HCT116 (cell line): ENCODE measurements around the gene EIF5AL1. TPM values are rescaled to one million over a fixed set of nuclear protein-coding genes. Genes with fewer than 3 reads are reported as not detected.

Experiments
- ATAC-seq: fragments of 200-7000 bp; cut with Tn5 transposase; 2 replicates; pipeline ENCODE4 v1.9.1; 2020; ENCODE audit warnings: mild to moderate bottlenecking, moderate library complexity
- BruUV-seq: library from RNA; stranded (reverse); fragments of 400-500 nt; replicated peaks from 2 replicates; lab custom pipeline; 2021; lab: Mats Ljungman, UMichigan
- CTCF ChIA-PET: fragments of 300-600 bp; sonication (Branson Sonifier 250); formaldehyde crosslinking; loops from one replicate; lab custom pipeline; 2021; ENCODE audit warnings: antibody characterized with exemption; lab: Charles Lee
- POLR2A ChIA-PET: fragments of 300-600, 350-600 bp; sonication (Branson Sonifier 250); formaldehyde crosslinking; loops from one replicate; lab custom pipeline; 2021; ENCODE audit warnings: antibody characterized with exemption; lab: Charles Lee
- RAD21 ChIA-PET, 2 experiments: fragments of 300-600 bp; sonication (Branson Sonifier 250); formaldehyde crosslinking; loops; one replicate each; lab custom pipeline; 2023; ENCODE audit warnings: low total read pairs in 2 of 2; ENCODE audit not compliant: uncharacterized antibody in 2 of 2, unreplicated experiment in 2 of 2, low non-redundant PET in 1 of 2; lab: Charles Lee
- DNase-seq: peaks from one replicate; pipeline ENCODE4 v3.0.0-alpha.2; 2010; ENCODE audit warnings: low read depth, low spot score
- H2AFZ ChIP-seq: fragments of 200-600 bp; shearing (Covaris generic), sonication (generic); 2 replicates; pipeline ENCODE4 v1.6.1; 2017; ENCODE audit warnings: low read depth, mixed run types, mixed read lengths, antibody characterized with exemption, low read length; ENCODE audit not compliant: poor library complexity, severe bottlenecking
- H3K27ac ChIP-seq: 2 replicates; pipeline ENCODE4 v1.5.1; 2012; ENCODE audit warnings: low read depth, low read length
- H3K27me3 ChIP-seq: fragments of 200-600 bp; sonication (generic); 2 replicates; pipeline ENCODE4 v1.6.1; 2016; ENCODE audit warnings: mixed run types, low read length, mixed read lengths; ENCODE audit not compliant: insufficient read depth
- H3K36me3 ChIP-seq, 2 experiments: fragments of 200-500 bp in 1 of 2; fragments of 200-600 bp in 1 of 2; sonication (Bioruptor generic) in 1 of 2; sonication (generic) in 1 of 2; 2 replicates each; pipeline versions ENCODE4 v1.5.1 to v1.6.1; 2014 to 2016; ENCODE audit warnings: low read length in 2 of 2, inconsistent platforms in 1 of 2, mixed read lengths in 1 of 2, mixed run types in 1 of 2; ENCODE audit not compliant: insufficient read depth in 2 of 2, control insufficient read depth in 1 of 2
- H3K4me1 ChIP-seq, 2 experiments: fragments of 200-600 bp in 1 of 2; sonication (generic) in 1 of 2; 2 replicates each; pipeline versions ENCODE4 v1.5.1 to v1.6.1; 2012 to 2017; ENCODE audit warnings: low read length in 2 of 2, inconsistent platforms in 1 of 2, mild to moderate bottlenecking in 1 of 2, mixed read lengths in 1 of 2, mixed run types in 1 of 2, moderate library complexity in 1 of 2; ENCODE audit not compliant: insufficient read depth in 2 of 2, control insufficient read depth in 1 of 2
- H3K4me2 ChIP-seq: fragments of 200-600 bp; sonication (generic); 2 replicates; pipeline ENCODE4 v1.6.1; 2017; ENCODE audit warnings: mixed run types, low read length, mixed read lengths
- H3K4me3 ChIP-seq, 2 experiments: fragments of 200-600 bp in 1 of 2; sonication (generic) in 1 of 2; replicated peaks in 1 of 2; 2 replicates each; pipeline ENCODE4 v1.5.1; 2011 to 2016; ENCODE audit warnings: low read length in 2 of 2, control low read depth in 1 of 2, low read depth in 1 of 2, mild to moderate bottlenecking in 1 of 2, mixed read lengths in 1 of 2, mixed run types in 1 of 2
- H3K79me2 ChIP-seq: fragments of 200-600 bp; sonication (generic); 2 replicates; pipeline ENCODE4 v1.6.1; 2017; ENCODE audit warnings: mild to moderate bottlenecking, mixed run types, low read length, moderate library complexity, mixed read lengths; ENCODE audit not compliant: insufficient read depth
- H3K9ac ChIP-seq: fragments of 200-600 bp; sonication (generic); 2 replicates; pipeline ENCODE4 v1.6.1; 2016; ENCODE audit warnings: low read length, mixed read lengths
- H3K9me2 ChIP-seq: fragments of 200-600 bp; sonication (generic), shearing (Covaris generic); 2 replicates; pipeline ENCODE4 v1.6.1; 2017; ENCODE audit warnings: mixed run types, mild to moderate bottlenecking, moderate library complexity; ENCODE audit not compliant: insufficient read depth
- H3K9me3 ChIP-seq, 2 experiments: fragments of 200-500 bp in 1 of 2; fragments of 200-600 bp in 1 of 2; sonication (Bioruptor generic) in 1 of 2; sonication (generic) in 1 of 2; 2 replicates each; pipeline ENCODE4 v1.6.1; 2014 to 2017; ENCODE audit warnings: low read length in 2 of 2, mixed read lengths in 2 of 2, inconsistent platforms in 1 of 2, low read depth in 1 of 2, mild to moderate bottlenecking in 1 of 2, mixed run types in 1 of 2, moderate library complexity in 1 of 2; ENCODE audit not compliant: control insufficient read depth in 1 of 2, insufficient read depth in 1 of 2
- H4K20me1 ChIP-seq: fragments of 200-600 bp; sonication (generic), shearing (Covaris generic); 2 replicates; pipeline ENCODE4 v1.6.1; 2017; ENCODE audit warnings: mixed run types, mild to moderate bottlenecking, moderate library complexity; ENCODE audit not compliant: insufficient read depth
- CBX3 ChIP-seq: IDR thresholded peaks from 2 replicates; pipeline ENCODE4 v1.6.1; 2012; ENCODE audit warnings: low read depth
- CEBPB ChIP-seq: IDR thresholded peaks from 2 replicates; pipeline ENCODE4 v1.6.1; 2012; ENCODE audit warnings: low read depth
- EGR1 ChIP-seq: IDR thresholded peaks from 2 replicates; pipeline ENCODE4 v1.6.1; 2012; ENCODE audit warnings: low read depth
- ELF1 ChIP-seq: IDR thresholded peaks from 2 replicates; pipeline ENCODE4 v1.6.1; 2012; ENCODE audit warnings: low read depth, borderline replicate concordance
- JUND ChIP-seq: IDR thresholded peaks from 2 replicates; pipeline ENCODE4 v1.6.1; 2012
- POLR2A ChIP-seq: IDR thresholded peaks from 2 replicates; pipeline ENCODE4 v1.7.0; 2011; ENCODE audit warnings: borderline replicate concordance; ENCODE audit not compliant: insufficient read depth, insufficient read length; ENCODE audit errors: extremely low read depth
- RAD21 ChIP-seq: IDR thresholded peaks from 2 replicates; pipeline ENCODE4 v1.6.1; 2012; ENCODE audit warnings: low read depth, mild to moderate bottlenecking
- SP1 ChIP-seq: IDR thresholded peaks from 2 replicates; pipeline ENCODE4 v1.6.1; 2012; ENCODE audit warnings: low read depth
- YY1 ChIP-seq: IDR thresholded peaks from 2 replicates; pipeline ENCODE4 v1.6.1; 2011; ENCODE audit warnings: low read length, low read depth, moderate library complexity, mild to moderate bottlenecking; ENCODE audit not compliant: insufficient replicate concordance; ENCODE audit errors: extremely low read depth
- ZNF274 ChIP-seq: fragments of 200-500 bp; sonication (Bioruptor generic); IDR thresholded peaks from 2 replicates; pipeline ENCODE4 v1.6.1; 2014; ENCODE audit warnings: mild to moderate bottlenecking, low read depth, low read length, inconsistent platforms
- intact Hi-C: fragments of 100-400 bp; cut with micrococcal nuclease; formaldehyde crosslinking; loops from 2 replicates; pipeline ENCODE4 v1.10.0; 2022
- total RNA-seq: library from RNA; stranded (reverse); gene quantifications from one replicate; pipeline ENCODE4 v1.2.1, GENCODE V29; 2021; ENCODE audit not compliant: unreplicated experiment
- TF ChIP-seq, protein P1 (sequence below): IDR thresholded peaks from 2 replicates; pipeline ENCODE4 v1.6.1; 2012
- TF ChIP-seq, protein P2 (sequence below): IDR thresholded peaks from 2 replicates; pipeline ENCODE4 v1.6.1; 2011; ENCODE audit warnings: mild to moderate bottlenecking, low read length, moderate library complexity; ENCODE audit not compliant: insufficient replicate concordance; ENCODE audit errors: extremely low read depth
- TF ChIP-seq, protein P3 (sequence below): IDR thresholded peaks from 2 replicates; pipeline ENCODE4 v1.6.1; 2012; ENCODE audit warnings: low read depth
- TF ChIP-seq, protein P4 (sequence below): IDR thresholded peaks from 2 replicates; pipeline ENCODE4 v1.6.1; 2012
- TF ChIP-seq, protein P5 (sequence below), 3 experiments: fragments of 200-600 bp in 1 of 3; sonication (generic) in 1 of 3; IDR thresholded peaks in 2 of 3; conservative IDR thresholded peaks in 1 of 3; 2 replicates each; pipeline ENCODE4 v1.5.1; 2012 to 2017; ENCODE audit warnings: low read depth in 2 of 3, low read length in 2 of 3, antibody characterized with exemption in 1 of 3, borderline replicate concordance in 1 of 3, control low read depth in 1 of 3, mild to moderate bottlenecking in 1 of 3, mixed read lengths in 1 of 3, mixed run types in 1 of 3, moderate library complexity in 1 of 3; ENCODE audit not compliant: insufficient read depth in 1 of 3

EIF5AL1 gene
- total RNA-seq, 1 experiment from 2014 or later, result 5.6 TPM

DNA sequence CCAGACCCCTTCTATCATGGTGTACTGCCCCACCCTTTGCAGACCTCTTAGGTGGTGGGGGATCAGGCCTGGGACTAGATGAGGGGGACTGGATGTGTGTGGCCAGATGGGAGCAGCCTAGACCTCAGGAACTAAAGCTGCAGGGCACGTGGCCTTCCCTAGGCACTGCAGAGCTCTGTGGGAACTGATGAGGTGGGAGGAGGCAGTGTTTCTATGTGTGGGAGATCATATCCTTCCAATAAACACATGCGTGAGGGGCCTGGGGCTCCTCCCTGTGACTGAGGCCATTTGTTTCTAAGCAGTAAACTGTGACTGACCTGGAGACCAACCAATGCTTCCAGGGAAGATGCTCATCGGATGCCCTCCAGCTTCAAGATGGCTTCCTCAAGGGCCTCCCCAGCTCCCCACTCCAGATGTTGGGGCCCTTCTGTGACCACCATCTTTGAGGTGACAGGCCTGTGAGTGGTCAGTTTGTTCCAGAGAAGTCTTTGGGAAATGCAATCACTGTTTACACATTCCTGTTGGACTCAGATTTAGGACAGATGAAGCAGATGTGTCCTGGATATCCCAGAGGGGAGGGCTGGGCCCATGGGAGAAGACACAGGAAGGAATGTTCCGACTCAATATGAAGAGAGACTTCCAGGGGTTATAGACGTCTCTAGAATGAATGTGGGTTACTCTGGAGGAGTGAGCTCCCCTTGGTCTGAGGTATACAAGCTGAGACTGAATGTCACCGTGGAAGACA is 43.3 kb upstream of the EIF5AL1 start:
- H2AFZ ChIP-seq, result no peak overlapping the region
- intact Hi-C loops, result no loop called here
- ChIA-PET RAD21 (no interaction called here), POLR2A (no interaction called here), CTCF (interaction anchor here (1.0 to 1.8 kb wide), 4 partner anchors 19 to 95 kb away, joined by 3 to 6 read pairs (median 4); partner anchors contain the start of gene ZCCHC24)
- no peaks in the 10 kb centered on the region for H4K20me1 ChIP-seq
- no peaks in the 10 kb centered on the region for H3K9me2 ChIP-seq
- ATAC-seq, result no peak
- H3K36me3 ChIP-seq, result no peaks in the 10 kb centered on the region
- DNase-seq, result no peak
- H3K79me2 ChIP-seq, result no peaks in the 10 kb centered on the region
- H3K4me2 ChIP-seq, result no peak overlapping the region
- no peak overlapping the region for H3K27ac ChIP-seq
- TF ChIP-seq EGR1 (no peak), JUND (no peak), ELF1 (no peak), POLR2A (no peak), ZNF274 (no peak), CBX3 (no peak), SP1 (no peak), YY1 (no peak), CEBPB (no peak), RAD21 (no peak)
- TF ChIP-seq, protein P1, sequence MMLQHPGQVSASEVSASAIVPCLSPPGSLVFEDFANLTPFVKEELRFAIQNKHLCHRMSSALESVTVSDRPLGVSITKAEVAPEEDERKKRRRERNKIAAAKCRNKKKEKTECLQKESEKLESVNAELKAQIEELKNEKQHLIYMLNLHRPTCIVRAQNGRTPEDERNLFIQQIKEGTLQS, result no peak
- TF ChIP-seq, protein P2, sequence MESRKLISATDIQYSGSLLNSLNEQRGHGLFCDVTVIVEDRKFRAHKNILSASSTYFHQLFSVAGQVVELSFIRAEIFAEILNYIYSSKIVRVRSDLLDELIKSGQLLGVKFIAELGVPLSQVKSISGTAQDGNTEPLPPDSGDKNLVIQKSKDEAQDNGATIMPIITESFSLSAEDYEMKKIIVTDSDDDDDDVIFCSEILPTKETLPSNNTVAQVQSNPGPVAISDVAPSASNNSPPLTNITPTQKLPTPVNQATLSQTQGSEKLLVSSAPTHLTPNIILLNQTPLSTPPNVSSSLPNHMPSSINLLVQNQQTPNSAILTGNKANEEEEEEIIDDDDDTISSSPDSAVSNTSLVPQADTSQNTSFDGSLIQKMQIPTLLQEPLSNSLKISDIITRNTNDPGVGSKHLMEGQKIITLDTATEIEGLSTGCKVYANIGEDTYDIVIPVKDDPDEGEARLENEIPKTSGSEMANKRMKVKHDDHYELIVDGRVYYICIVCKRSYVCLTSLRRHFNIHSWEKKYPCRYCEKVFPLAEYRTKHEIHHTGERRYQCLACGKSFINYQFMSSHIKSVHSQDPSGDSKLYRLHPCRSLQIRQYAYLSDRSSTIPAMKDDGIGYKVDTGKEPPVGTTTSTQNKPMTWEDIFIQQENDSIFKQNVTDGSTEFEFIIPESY, result no peak
- TF ChIP-seq, protein P3, sequence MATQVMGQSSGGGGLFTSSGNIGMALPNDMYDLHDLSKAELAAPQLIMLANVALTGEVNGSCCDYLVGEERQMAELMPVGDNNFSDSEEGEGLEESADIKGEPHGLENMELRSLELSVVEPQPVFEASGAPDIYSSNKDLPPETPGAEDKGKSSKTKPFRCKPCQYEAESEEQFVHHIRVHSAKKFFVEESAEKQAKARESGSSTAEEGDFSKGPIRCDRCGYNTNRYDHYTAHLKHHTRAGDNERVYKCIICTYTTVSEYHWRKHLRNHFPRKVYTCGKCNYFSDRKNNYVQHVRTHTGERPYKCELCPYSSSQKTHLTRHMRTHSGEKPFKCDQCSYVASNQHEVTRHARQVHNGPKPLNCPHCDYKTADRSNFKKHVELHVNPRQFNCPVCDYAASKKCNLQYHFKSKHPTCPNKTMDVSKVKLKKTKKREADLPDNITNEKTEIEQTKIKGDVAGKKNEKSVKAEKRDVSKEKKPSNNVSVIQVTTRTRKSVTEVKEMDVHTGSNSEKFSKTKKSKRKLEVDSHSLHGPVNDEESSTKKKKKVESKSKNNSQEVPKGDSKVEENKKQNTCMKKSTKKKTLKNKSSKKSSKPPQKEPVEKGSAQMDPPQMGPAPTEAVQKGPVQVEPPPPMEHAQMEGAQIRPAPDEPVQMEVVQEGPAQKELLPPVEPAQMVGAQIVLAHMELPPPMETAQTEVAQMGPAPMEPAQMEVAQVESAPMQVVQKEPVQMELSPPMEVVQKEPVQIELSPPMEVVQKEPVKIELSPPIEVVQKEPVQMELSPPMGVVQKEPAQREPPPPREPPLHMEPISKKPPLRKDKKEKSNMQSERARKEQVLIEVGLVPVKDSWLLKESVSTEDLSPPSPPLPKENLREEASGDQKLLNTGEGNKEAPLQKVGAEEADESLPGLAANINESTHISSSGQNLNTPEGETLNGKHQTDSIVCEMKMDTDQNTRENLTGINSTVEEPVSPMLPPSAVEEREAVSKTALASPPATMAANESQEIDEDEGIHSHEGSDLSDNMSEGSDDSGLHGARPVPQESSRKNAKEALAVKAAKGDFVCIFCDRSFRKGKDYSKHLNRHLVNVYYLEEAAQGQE, result no peak
- TF ChIP-seq, protein P4, sequence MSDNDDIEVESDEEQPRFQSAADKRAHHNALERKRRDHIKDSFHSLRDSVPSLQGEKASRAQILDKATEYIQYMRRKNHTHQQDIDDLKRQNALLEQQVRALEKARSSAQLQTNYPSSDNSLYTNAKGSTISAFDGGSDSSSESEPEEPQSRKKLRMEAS, result no peak
- TF ChIP-seq, protein P5, sequence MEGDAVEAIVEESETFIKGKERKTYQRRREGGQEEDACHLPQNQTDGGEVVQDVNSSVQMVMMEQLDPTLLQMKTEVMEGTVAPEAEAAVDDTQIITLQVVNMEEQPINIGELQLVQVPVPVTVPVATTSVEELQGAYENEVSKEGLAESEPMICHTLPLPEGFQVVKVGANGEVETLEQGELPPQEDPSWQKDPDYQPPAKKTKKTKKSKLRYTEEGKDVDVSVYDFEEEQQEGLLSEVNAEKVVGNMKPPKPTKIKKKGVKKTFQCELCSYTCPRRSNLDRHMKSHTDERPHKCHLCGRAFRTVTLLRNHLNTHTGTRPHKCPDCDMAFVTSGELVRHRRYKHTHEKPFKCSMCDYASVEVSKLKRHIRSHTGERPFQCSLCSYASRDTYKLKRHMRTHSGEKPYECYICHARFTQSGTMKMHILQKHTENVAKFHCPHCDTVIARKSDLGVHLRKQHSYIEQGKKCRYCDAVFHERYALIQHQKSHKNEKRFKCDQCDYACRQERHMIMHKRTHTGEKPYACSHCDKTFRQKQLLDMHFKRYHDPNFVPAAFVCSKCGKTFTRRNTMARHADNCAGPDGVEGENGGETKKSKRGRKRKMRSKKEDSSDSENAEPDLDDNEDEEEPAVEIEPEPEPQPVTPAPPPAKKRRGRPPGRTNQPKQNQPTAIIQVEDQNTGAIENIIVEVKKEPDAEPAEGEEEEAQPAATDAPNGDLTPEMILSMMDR (IDR thresholded peaks at IDR 0.05 in 2 of 3, conservative IDR thresholded peaks at IDR 0.05 in 1 of 3; ENCODE audit: borderline replicate concordance in 1 of 3, insufficient read depth in 1 of 3, low read depth in 2 of 3, low read length in 2 of 3), result no peak
- no peak overlapping the region for H3K9ac ChIP-seq
- no peak overlapping the region for H3K4me3 ChIP-seq
- H3K27me3 ChIP-seq, result no peaks in the 10 kb centered on the region
- H3K4me1 ChIP-seq, result no peaks in the 10 kb centered on the region
- BruUV-seq, result no TSS peak
- no peaks in the 10 kb centered on the region for H3K9me3 ChIP-seq
